Upper lobe of left lung (tissue), 6 donors: ENCODE data around the gene PPP2R3B. TPM values are rescaled to one million over a fixed set of nuclear protein-coding genes. Genes with fewer than 3 reads are reported as not detected.

Experiments
- ATAC-seq, 2 donors: fragments of 200-7000 bp; cut with Tn5 transposase; one replicate each; pipeline ENCODE4 v1.9.1; 2022; ENCODE audit warnings: mild to moderate bottlenecking in 2 of 2, moderate library complexity in 2 of 2; ENCODE audit not compliant: low FRiP score in 2 of 2
- DNase-seq, 2 donors: peaks; one replicate each; pipeline ENCODE4 v3.0.0-alpha.2; 2019 to 2020
- H3K27ac ChIP-seq, 4 donors: fragments of 200-600 bp; sonication (generic); one replicate each; pipeline ENCODE4 v1.5.1; 2016 to 2019
- H3K27me3 ChIP-seq, 4 donors: fragments of 200-600 bp; sonication (generic); one replicate each; pipeline ENCODE4 v1.5.1; 2017 to 2019
- H3K36me3 ChIP-seq, 4 donors: fragments of 200-600 bp; sonication (generic); one replicate each; pipeline ENCODE4 v1.5.1; 2016 to 2019
- H3K4me1 ChIP-seq, 4 donors: fragments of 200-600 bp; sonication (generic); one replicate each; pipeline ENCODE4 v1.5.1; 2018 to 2019
- H3K4me3 ChIP-seq, 4 donors: fragments of 200-600 bp; sonication (generic); one replicate each; pipeline ENCODE4 v1.5.1; 2017 to 2019; ENCODE audit warnings: mild to moderate bottlenecking in 2 of 4, moderate library complexity in 1 of 4
- H3K9me3 ChIP-seq, 4 donors: fragments of 200-600 bp; sonication (generic); one replicate each; pipeline ENCODE4 v1.5.1; 2018 to 2019
- EP300 ChIP-seq, 4 donors: sonication (generic); formaldehyde crosslinking; IDR thresholded peaks; one replicate each; pipeline ENCODE4 v1.5.1; 2017; ENCODE audit warnings: antibody characterized with exemption in 4 of 4, control low read depth in 2 of 4
- POLR2A ChIP-seq, 4 donors: fragments of 450-650 bp; IDR thresholded peaks; one replicate each; pipeline ENCODE4 v1.5.1; 2016 to 2017; ENCODE audit warnings: antibody characterized with exemption in 4 of 4, mild to moderate bottlenecking in 2 of 4
- POLR2AphosphoS5 ChIP-seq, 2 donors: sonication (generic); formaldehyde crosslinking; IDR thresholded peaks; one replicate each; pipeline ENCODE4 v1.5.1; 2017; ENCODE audit warnings: antibody characterized with exemption in 2 of 2
- WGBS, 2 donors: methylation state at CpG; one replicate each; pipeline ENCODE4 v1.1.5; 2017 to 2018; 5-methylcytosine and 5-hydroxymethylcytosine counted together
- total RNA-seq, 6 donors: library from RNA; depleted of rRNA in 4 of 6; stranded (reverse); fragments of >200 nt in 4 of 6; gene quantifications; one replicate each; pipeline versions ENCODE4 v1.1.0 to v1.2.1, GENCODE V29; 2016 to 2021
- TF ChIP-seq, protein P1 (sequence below), 6 experiments: fragments of 450-650 bp in 4 of 6; fragments of 200-600 bp in 2 of 6; sonication (generic) in 2 of 6; IDR thresholded peaks; one replicate each; pipeline ENCODE4 v1.5.1; 2016 to 2019; ENCODE audit warnings: antibody characterized with exemption in 6 of 6
- donor health status: DM: no; HTN: no; CAD: no; lungs with moderate emphysema.
- donor health status: DM: no; HTN: yes; CAD: no; lungs with severe emphysema.

The PPP2R3B gene
- total RNA-seq, 6 donors from 2014 or later = 8.7 to 72.3 (median 15.1) TPM

DNA sequence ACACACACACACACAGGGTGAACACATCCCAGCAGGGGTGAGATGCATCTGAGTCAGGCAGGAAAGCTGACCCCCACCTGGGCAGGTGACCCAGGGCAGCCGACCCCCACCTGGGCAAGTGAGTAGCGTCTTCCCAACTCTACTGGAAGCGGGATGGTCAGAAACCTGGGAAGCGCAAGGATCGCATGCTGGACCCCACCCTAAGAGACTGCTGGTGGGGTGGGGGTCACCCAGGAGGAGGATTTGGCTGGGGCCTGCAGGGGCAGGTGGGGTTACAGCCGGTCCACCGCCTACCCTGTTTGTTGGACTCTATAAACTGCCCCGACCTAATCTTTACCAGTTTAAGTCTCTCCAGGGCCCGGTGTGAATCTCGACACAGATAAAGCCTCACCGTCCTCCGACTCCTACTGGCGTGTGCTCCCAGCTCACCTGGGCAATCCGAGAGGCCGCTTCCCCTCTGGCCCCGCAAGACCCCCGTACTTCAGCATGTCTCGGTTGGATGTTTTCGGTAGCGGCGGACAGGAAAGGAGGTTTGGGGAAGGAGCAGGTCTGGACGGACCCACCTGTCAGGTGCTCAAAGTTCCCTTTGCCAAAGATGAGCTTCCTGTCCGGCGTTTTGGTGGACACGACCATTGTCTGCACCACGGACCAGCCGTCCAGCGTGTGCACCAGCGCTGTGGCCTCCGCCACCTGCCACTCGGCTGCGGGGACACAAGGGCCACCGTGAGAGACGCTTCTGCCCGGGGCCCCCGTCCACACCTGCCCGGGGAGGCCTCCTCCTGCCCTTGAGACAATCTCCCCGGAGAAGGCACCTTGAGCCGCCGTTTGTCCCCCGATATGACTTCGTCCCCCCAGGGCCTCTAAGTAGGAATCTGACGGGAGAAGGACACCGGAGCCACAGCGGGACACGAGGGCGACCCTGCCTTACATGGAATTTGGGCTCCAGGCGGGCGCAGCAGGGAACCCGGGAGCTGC lies 70.1 kb downstream of the PPP2R3B start:
- H3K36me3 ChIP-seq = peaks cover 6 to 42% (median 33%) of the 10 kb centered on the region in 4 donors
- no peaks in the 10 kb centered on the region for H3K9me3 ChIP-seq
- H3K4me1 ChIP-seq = peaks cover 14 to 30% (median 15%) of the 10 kb centered on the region in 4 donors
- no peak for TF ChIP-seq EP300 (IDR thresholded peaks at IDR 0.05)
- TF ChIP-seq POLR2A (IDR thresholded peaks at IDR 0.05) = no peak
- no peak for TF ChIP-seq POLR2AphosphoS5 (IDR thresholded peaks at IDR 0.05)
- TF ChIP-seq, protein P1, sequence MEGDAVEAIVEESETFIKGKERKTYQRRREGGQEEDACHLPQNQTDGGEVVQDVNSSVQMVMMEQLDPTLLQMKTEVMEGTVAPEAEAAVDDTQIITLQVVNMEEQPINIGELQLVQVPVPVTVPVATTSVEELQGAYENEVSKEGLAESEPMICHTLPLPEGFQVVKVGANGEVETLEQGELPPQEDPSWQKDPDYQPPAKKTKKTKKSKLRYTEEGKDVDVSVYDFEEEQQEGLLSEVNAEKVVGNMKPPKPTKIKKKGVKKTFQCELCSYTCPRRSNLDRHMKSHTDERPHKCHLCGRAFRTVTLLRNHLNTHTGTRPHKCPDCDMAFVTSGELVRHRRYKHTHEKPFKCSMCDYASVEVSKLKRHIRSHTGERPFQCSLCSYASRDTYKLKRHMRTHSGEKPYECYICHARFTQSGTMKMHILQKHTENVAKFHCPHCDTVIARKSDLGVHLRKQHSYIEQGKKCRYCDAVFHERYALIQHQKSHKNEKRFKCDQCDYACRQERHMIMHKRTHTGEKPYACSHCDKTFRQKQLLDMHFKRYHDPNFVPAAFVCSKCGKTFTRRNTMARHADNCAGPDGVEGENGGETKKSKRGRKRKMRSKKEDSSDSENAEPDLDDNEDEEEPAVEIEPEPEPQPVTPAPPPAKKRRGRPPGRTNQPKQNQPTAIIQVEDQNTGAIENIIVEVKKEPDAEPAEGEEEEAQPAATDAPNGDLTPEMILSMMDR (IDR thresholded peaks at IDR 0.05) = no peak
- no peaks in the 10 kb centered on the region for H3K27me3 ChIP-seq
- 91 to 95% methylated on average over 31 to 47 of the region's 50 CpGs for WGBS, 2 donors
- no peak for ATAC-seq
- peak in 1 of 2 donors; percentile 85 for DNase-seq
- H3K4me3 ChIP-seq = no peak overlapping the region
- peak overlapping the region in 1 of 4 donors; percentile 97 for H3K27ac ChIP-seq

GRCh38 chrX:314781-315595 lies 71.7 kb downstream of the PPP2R3B start:
- H3K9me3 ChIP-seq = no peaks in the 10 kb centered on the region
- H3K27me3 ChIP-seq = no peaks in the 10 kb centered on the region
- H3K4me1 ChIP-seq = peaks cover 4 to 21% (median 6%) of the 10 kb centered on the region in 4 donors
- peaks cover 11 to 57% (median 46%) of the 10 kb centered on the region in 4 donors for H3K36me3 ChIP-seq
- DNase-seq = no peak
- TF ChIP-seq POLR2A (IDR thresholded peaks at IDR 0.05) = no peak
- TF ChIP-seq, protein P1 (IDR thresholded peaks at IDR 0.05) = no peak
- no peak for TF ChIP-seq EP300 (IDR thresholded peaks at IDR 0.05)
- H3K4me3 ChIP-seq = no peak overlapping the region
- ATAC-seq = no peak
- WGBS, 2 donors = 86 to 89% methylated on average over 33 to 51 of the region's 51 CpGs
- H3K27ac ChIP-seq = no peak overlapping the region

DNA sequence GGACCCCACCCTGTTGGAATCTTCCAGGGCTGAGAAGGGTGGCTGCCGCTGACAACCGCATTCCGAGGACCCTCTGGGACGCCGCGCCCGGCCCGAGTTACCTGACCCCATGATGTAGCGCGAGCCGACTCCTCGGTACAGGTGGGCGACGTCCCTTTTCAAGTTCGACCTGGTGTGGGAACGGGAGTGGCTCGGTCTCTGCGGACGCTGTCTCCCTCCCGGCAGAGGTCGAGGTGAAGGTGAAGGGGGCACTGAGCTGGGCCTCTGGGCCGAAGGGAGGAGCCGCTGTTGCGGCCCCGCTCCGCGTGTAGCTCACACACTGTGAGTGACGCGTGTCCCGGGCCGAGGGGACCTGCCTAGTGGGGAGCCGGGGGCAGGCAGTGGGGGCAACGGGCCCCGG lies 72.7 kb downstream of the PPP2R3B start:
- 98 to 99% methylated on average over 21 to 25 of the region's 34 CpGs for WGBS, 2 donors
- TF ChIP-seq, protein P1 (IDR thresholded peaks at IDR 0.05) = no peak
- TF ChIP-seq POLR2A (IDR thresholded peaks at IDR 0.05) (no peak), POLR2AphosphoS5 (IDR thresholded peaks at IDR 0.05) (no peak), EP300 (IDR thresholded peaks at IDR 0.05) (no peak)
- H3K27ac ChIP-seq = no peak overlapping the region
- no peaks in the 10 kb centered on the region for H3K9me3 ChIP-seq
- DNase-seq = peak in 1 of 2 donors; percentile 82
- no peaks in the 10 kb centered on the region for H3K27me3 ChIP-seq
- ATAC-seq = no peak
- peaks cover 0 to 15% (median 0%) of the 10 kb centered on the region in 4 donors for H3K4me1 ChIP-seq
- peaks cover 11 to 62% (median 51%) of the 10 kb centered on the region in 4 donors for H3K36me3 ChIP-seq
- no peak overlapping the region for H3K4me3 ChIP-seq

DNA sequence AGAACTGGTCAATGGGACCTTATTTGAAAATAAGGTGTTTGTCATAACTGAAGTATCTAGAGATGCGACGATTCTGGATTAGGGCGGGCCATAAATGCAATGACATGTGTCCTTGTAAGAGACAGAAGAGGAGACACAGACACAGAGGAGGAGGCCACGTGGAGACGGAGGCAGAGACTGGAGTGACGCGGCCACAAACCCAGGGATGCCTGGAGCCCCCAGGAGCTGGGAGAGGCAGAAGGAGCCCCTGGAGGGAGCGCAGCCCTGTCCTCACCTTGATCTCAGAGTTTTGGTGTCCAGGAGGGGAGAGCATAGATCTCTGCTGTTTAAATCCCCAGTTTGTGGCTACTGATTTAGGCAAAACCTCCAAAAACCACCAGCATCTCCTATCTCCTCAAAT lies 73.2 kb downstream of the PPP2R3B start:
- ATAC-seq (no peak), DNase-seq (no peak)
- peaks cover 0 to 15% (median 0%) of the 10 kb centered on the region in 4 donors for H3K4me1 ChIP-seq
- 85 to 88% methylated on average over 8 of the region's 8 CpGs for WGBS, 2 donors
- no peak overlapping the region for H3K4me3 ChIP-seq
- no peak overlapping the region for H3K27ac ChIP-seq
- TF ChIP-seq POLR2A (IDR thresholded peaks at IDR 0.05) (no peak), POLR2AphosphoS5 (IDR thresholded peaks at IDR 0.05) (no peak), EP300 (IDR thresholded peaks at IDR 0.05) (no peak)
- TF ChIP-seq, protein P1 (IDR thresholded peaks at IDR 0.05) = no peak
- no peaks in the 10 kb centered on the region for H3K27me3 ChIP-seq
- H3K36me3 ChIP-seq = peaks cover 11 to 66% (median 55%) of the 10 kb centered on the region in 4 donors
- H3K9me3 ChIP-seq = no peaks in the 10 kb centered on the region
